WTC11 (cell line): ENCODE measurements around the gene PTPN2. TPM values are rescaled to one million over a fixed set of nuclear protein-coding genes. Genes with fewer than 3 reads are reported as not detected.

Experiments used
- ATAC-seq: fragments of 200-7000 bp; cut with Tn5 transposase; 2 replicates; pipeline ENCODE4 v1.10.0; 2021; ENCODE audit warnings: mild to moderate bottlenecking, moderate library complexity
- CTCF ChIA-PET: fragments of 300-600 bp; sonication (Branson Sonifier 250); formaldehyde crosslinking; loops from one replicate; lab custom pipeline; 2021; ENCODE audit warnings: antibody characterized with exemption; lab: Charles Lee
- POLR2A ChIA-PET: fragments of 350-600 bp; sonication (Branson Sonifier 250); formaldehyde crosslinking; loops from one replicate; lab custom pipeline; 2021; ENCODE audit warnings: antibody characterized with exemption; lab: Charles Lee
- DNase-seq: peaks from one replicate; pipeline ENCODE4 v3.0.0; 2021; ENCODE audit warnings: low spot score
- H3K27ac Mint-ChIP-seq: 2 replicates; pipeline ENCODE4 v1.8.0; 2021; ENCODE audit warnings: mixed read lengths
- H3K27me3 Mint-ChIP-seq: 2 replicates; pipeline ENCODE4 v1.8.0; 2021; ENCODE audit warnings: low read depth, mild to moderate bottlenecking, moderate library complexity, mixed read lengths
- H3K36me3 Mint-ChIP-seq: 2 replicates; pipeline ENCODE4 v1.8.0; 2021; ENCODE audit warnings: mixed read lengths
- H3K4me1 Mint-ChIP-seq: 2 replicates; pipeline ENCODE4 v1.8.0; 2022; ENCODE audit warnings: mixed read lengths
- H3K4me3 Mint-ChIP-seq: 2 replicates; pipeline ENCODE4 v1.8.0; 2021; ENCODE audit warnings: mild to moderate bottlenecking, moderate library complexity, mixed read lengths
- H3K9me3 Mint-ChIP-seq: 2 replicates; pipeline ENCODE4 v1.8.0; 2021; ENCODE audit warnings: mixed read lengths
- ELF4 ChIP-seq: sonication (generic); formaldehyde crosslinking; IDR thresholded peaks from 2 replicates; pipeline ENCODE4 v1.8.1; 2022; ENCODE audit warnings: low read depth, mild to moderate bottlenecking, moderate library complexity, missing genetic modification reagents
- ESRRA ChIP-seq: sonication (generic); formaldehyde crosslinking; IDR thresholded peaks from 2 replicates; pipeline ENCODE4 v1.8.1; 2022; ENCODE audit warnings: mild to moderate bottlenecking, missing genetic modification reagents, borderline replicate concordance
- FOXP1 ChIP-seq: sonication (generic); formaldehyde crosslinking; IDR thresholded peaks from 2 replicates; pipeline ENCODE4 v1.8.0; 2022; ENCODE audit warnings: missing genetic modification reagents, mild to moderate bottlenecking, moderate library complexity, borderline replicate concordance
- GRHL2 ChIP-seq: fragments of 250-450 bp; sonication (Bioruptor Pico); IDR thresholded peaks from 2 replicates; pipeline ENCODE4 v1.8.0; 2022; ENCODE audit warnings: mild to moderate bottlenecking, moderate library complexity; ENCODE audit not compliant: insufficient replicate concordance, severe bottlenecking
- IRF2 ChIP-seq: sonication (generic); formaldehyde crosslinking; IDR thresholded peaks from 2 replicates; pipeline ENCODE4 v1.8.0; 2022; ENCODE audit warnings: low read depth, missing genetic modification reagents, borderline replicate concordance
- KAT7 ChIP-seq: sonication (generic); formaldehyde crosslinking; IDR thresholded peaks from 2 replicates; pipeline ENCODE4 v1.8.1; 2023; ENCODE audit warnings: missing genetic modification reagents, mild to moderate bottlenecking, borderline replicate concordance
- MYBL2 ChIP-seq: sonication (generic); formaldehyde crosslinking; IDR thresholded peaks from 2 replicates; pipeline ENCODE4 v1.8.1; 2023; ENCODE audit warnings: mild to moderate bottlenecking, moderate library complexity, missing genetic modification reagents
- NFATC4 ChIP-seq: fragments of 250-450 bp; sonication (Bioruptor Pico); IDR thresholded peaks from 2 replicates; pipeline ENCODE4 v1.9.0; 2021; ENCODE audit warnings: mild to moderate bottlenecking
- NR3C1 ChIP-seq: sonication (generic); formaldehyde crosslinking; conservative IDR thresholded peaks from 2 replicates; pipeline ENCODE4 v1.8.1; 2023; ENCODE audit warnings: low read depth, mild to moderate bottlenecking, missing genetic modification reagents
- SMAD4 ChIP-seq: sonication (generic); formaldehyde crosslinking; IDR thresholded peaks from 2 replicates; pipeline ENCODE4 v1.8.0; 2022; ENCODE audit warnings: mild to moderate bottlenecking, missing genetic modification reagents
- TCF7 ChIP-seq: sonication (generic); formaldehyde crosslinking; IDR thresholded peaks from 2 replicates; pipeline ENCODE4 v1.8.0; 2022; ENCODE audit warnings: mild to moderate bottlenecking, low read depth, missing genetic modification reagents, moderate library complexity
- ZNF121 ChIP-seq: sonication (generic); formaldehyde crosslinking; IDR thresholded peaks from 2 replicates; pipeline ENCODE4 v1.8.0; 2023; ENCODE audit warnings: missing genetic modification reagents
- ZNF138 ChIP-seq: sonication (generic); formaldehyde crosslinking; conservative IDR thresholded peaks from 2 replicates; pipeline ENCODE4 v1.8.1; 2022; ENCODE audit warnings: mild to moderate bottlenecking, moderate library complexity, missing genetic modification reagents
- ZNF671 ChIP-seq: fragments of 250-450 bp; sonication (Bioruptor Pico); IDR thresholded peaks from 2 replicates; pipeline ENCODE4 v1.8.0; 2021; ENCODE audit warnings: mild to moderate bottlenecking
- total RNA-seq: library from RNA; stranded (reverse); gene quantifications from 3 replicates; pipeline ENCODE4 v1.2.3, GENCODE V29; 2021
- TF ChIP-seq, protein P1 (sequence below): sonication (generic); formaldehyde crosslinking; IDR thresholded peaks from 2 replicates; pipeline ENCODE4 v1.8.1; 2022; ENCODE audit warnings: low read depth, mild to moderate bottlenecking, moderate library complexity, missing genetic modification reagents, borderline replicate concordance
- TF ChIP-seq, protein P2 (sequence below): sonication (generic); formaldehyde crosslinking; IDR thresholded peaks from 2 replicates; pipeline ENCODE4 v1.8.1; 2023; ENCODE audit warnings: mild to moderate bottlenecking, missing genetic modification reagents
- TF ChIP-seq, protein P3 (sequence below): fragments of 250-450 bp; sonication (Bioruptor Pico); IDR thresholded peaks from 2 replicates; pipeline ENCODE4 v1.9.0; 2021; ENCODE audit warnings: moderate library complexity, mild to moderate bottlenecking, inconsistent platforms, borderline replicate concordance
- TF ChIP-seq, protein P4 (sequence below): sonication (generic); formaldehyde crosslinking; IDR thresholded peaks from 2 replicates; pipeline ENCODE4 v1.8.1; 2023; ENCODE audit warnings: mild to moderate bottlenecking, missing genetic modification reagents, borderline replicate concordance

The PTPN2 gene
- total RNA-seq, 1 experiment from 2014 or later, result 37.7 TPM

DNA sequence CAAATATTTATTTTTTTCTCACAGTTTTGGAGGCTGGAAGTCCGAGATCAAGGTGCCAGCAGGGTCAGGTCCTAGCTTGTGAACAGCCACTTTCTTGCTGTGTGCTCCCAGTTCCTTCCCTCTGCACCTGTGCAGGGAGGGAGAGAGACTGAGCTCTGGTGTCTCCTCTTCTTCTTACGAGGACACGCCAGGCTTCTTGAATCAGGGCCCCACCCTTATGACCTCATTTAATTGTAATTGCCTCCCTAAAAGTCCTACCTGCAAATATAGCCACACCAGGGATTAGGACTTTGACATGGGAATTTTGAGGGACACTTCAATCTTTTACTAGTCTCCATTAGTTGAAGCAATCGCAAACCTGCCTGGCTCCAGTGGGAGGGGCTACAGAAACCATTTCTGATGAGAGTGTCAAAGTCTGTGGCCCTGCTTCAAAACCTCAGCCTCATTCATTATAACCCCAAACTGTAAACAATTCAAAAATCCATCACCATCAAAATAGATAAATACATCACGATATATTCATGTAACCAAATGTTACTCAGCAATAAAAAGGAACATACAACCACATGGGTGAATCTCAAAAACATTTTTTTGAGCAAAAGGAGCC is 45.5 kb upstream of the PTPN2 start:
- peaks cover 6% of the 10 kb centered on the region for H3K4me1 Mint-ChIP-seq
- no peaks in the 10 kb centered on the region for H3K27me3 Mint-ChIP-seq
- CTCF ChIA-PET, result no interaction called here
- POLR2A ChIA-PET, result no interaction called here
- DNase-seq (no peak), ATAC-seq (no peak)
- no peaks in the 10 kb centered on the region for H3K36me3 Mint-ChIP-seq
- no peaks in the 10 kb centered on the region for H3K9me3 Mint-ChIP-seq
- no peak overlapping the region for H3K27ac Mint-ChIP-seq
- TF ChIP-seq ZNF138, result no peak
- TF ChIP-seq, protein P1, sequence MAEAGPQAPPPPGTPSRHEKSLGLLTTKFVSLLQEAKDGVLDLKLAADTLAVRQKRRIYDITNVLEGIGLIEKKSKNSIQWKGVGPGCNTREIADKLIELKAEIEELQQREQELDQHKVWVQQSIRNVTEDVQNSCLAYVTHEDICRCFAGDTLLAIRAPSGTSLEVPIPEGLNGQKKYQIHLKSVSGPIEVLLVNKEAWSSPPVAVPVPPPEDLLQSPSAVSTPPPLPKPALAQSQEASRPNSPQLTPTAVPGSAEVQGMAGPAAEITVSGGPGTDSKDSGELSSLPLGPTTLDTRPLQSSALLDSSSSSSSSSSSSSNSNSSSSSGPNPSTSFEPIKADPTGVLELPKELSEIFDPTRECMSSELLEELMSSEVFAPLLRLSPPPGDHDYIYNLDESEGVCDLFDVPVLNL (CRISPR knock-in tag), result no peak
- no peak for TF ChIP-seq TCF7
- TF ChIP-seq, protein P2, sequence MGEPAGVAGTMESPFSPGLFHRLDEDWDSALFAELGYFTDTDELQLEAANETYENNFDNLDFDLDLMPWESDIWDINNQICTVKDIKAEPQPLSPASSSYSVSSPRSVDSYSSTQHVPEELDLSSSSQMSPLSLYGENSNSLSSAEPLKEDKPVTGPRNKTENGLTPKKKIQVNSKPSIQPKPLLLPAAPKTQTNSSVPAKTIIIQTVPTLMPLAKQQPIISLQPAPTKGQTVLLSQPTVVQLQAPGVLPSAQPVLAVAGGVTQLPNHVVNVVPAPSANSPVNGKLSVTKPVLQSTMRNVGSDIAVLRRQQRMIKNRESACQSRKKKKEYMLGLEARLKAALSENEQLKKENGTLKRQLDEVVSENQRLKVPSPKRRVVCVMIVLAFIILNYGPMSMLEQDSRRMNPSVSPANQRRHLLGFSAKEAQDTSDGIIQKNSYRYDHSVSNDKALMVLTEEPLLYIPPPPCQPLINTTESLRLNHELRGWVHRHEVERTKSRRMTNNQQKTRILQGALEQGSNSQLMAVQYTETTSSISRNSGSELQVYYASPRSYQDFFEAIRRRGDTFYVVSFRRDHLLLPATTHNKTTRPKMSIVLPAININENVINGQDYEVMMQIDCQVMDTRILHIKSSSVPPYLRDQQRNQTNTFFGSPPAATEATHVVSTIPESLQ (CRISPR knock-in tag), result no peak
- TF ChIP-seq, all 79 proteins: peak for 0
- no peak overlapping the region for H3K4me3 Mint-ChIP-seq

DNA sequence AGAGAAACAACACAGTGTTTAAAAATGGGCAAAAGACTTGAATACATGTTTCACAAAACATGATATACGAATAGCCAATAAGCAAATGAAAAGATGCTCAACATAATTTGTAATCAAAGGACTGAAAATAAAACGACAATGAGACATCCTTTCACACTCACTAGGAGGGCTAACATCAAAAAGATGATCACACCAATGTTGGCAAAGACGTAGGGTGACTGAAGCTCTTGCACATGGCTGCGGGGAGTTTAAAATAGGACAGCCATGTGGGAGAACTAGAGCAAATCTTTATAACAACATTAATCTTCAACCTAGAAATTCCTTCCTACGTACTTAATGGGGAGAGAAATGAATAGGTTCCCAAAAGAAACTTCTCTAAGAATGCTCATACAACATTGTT is 44.6 kb upstream of the PTPN2 start:
- no peaks in the 10 kb centered on the region for H3K36me3 Mint-ChIP-seq
- no peaks in the 10 kb centered on the region for H3K9me3 Mint-ChIP-seq
- H3K4me3 Mint-ChIP-seq, result no peak overlapping the region
- H3K27me3 Mint-ChIP-seq, result no peaks in the 10 kb centered on the region
- H3K4me1 Mint-ChIP-seq, result peaks cover 6% of the 10 kb centered on the region
- TF ChIP-seq NR3C1 (CRISPR knock-in tag), result no peak
- TF ChIP-seq, protein P1 (CRISPR knock-in tag), result no peak
- TF ChIP-seq GRHL2 (CRISPR knock-in tag), result no peak
- TF ChIP-seq, protein P3, sequence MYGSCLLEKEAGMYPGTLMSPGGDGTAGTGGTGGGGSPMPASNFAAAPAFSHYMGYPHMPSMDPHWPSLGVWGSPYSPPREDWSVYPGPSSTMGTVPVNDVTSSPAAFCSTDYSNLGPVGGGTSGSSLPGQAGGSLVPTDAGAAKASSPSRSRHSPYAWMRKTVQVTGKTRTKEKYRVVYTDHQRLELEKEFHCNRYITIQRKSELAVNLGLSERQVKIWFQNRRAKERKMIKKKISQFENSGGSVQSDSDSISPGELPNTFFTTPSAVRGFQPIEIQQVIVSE (CRISPR knock-in tag), result no peak
- no peak for TF ChIP-seq NFATC4 (CRISPR knock-in tag)
- no peak for TF ChIP-seq ELF4 (CRISPR knock-in tag)
- no peak for TF ChIP-seq ZNF121 (CRISPR knock-in tag)
- TF ChIP-seq KAT7 (CRISPR knock-in tag), result no peak
- no peak for TF ChIP-seq ZNF671 (CRISPR knock-in tag)
- no peak for TF ChIP-seq SMAD4 (CRISPR knock-in tag)
- TF ChIP-seq ESRRA, result no peak
- TF ChIP-seq IRF2 (CRISPR knock-in tag), result no peak
- TF ChIP-seq MYBL2, result no peak
- no peak for TF ChIP-seq FOXP1 (CRISPR knock-in tag)
- TF ChIP-seq, protein P4, sequence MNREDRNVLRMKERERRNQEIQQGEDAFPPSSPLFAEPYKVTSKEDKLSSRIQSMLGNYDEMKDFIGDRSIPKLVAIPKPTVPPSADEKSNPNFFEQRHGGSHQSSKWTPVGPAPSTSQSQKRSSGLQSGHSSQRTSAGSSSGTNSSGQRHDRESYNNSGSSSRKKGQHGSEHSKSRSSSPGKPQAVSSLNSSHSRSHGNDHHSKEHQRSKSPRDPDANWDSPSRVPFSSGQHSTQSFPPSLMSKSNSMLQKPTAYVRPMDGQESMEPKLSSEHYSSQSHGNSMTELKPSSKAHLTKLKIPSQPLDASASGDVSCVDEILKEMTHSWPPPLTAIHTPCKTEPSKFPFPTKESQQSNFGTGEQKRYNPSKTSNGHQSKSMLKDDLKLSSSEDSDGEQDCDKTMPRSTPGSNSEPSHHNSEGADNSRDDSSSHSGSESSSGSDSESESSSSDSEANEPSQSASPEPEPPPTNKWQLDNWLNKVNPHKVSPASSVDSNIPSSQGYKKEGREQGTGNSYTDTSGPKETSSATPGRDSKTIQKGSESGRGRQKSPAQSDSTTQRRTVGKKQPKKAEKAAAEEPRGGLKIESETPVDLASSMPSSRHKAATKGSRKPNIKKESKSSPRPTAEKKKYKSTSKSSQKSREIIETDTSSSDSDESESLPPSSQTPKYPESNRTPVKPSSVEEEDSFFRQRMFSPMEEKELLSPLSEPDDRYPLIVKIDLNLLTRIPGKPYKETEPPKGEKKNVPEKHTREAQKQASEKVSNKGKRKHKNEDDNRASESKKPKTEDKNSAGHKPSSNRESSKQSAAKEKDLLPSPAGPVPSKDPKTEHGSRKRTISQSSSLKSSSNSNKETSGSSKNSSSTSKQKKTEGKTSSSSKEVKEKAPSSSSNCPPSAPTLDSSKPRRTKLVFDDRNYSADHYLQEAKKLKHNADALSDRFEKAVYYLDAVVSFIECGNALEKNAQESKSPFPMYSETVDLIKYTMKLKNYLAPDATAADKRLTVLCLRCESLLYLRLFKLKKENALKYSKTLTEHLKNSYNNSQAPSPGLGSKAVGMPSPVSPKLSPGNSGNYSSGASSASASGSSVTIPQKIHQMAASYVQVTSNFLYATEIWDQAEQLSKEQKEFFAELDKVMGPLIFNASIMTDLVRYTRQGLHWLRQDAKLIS, result no peak
- DNase-seq (no peak), ATAC-seq (no peak)
- POLR2A ChIA-PET, result no interaction called here
- no peak overlapping the region for H3K27ac Mint-ChIP-seq
- CTCF ChIA-PET, result interaction anchor here (0.7 kb wide), 1 partner anchor 226 kb away, joined by 3 read pairs; the partner anchor contains the start of genes CEP76 and PSMG2
